Erythroblast (primary cell): Measurements from ENCODE around the gene ALDH3A1.

Experiments
- DNase-seq, 2 experiments: peaks; one replicate each; lab custom pipeline; 2025; lab: John Stamatoyannopoulos, UW
- GATA1 ChIP-seq: IDR thresholded peaks from 2 replicates; pipeline ENCODE4 v1.6.1; 2011; ENCODE audit warnings: low read depth, mild to moderate bottlenecking, control low read depth, low read length, moderate library complexity
- POLR2A ChIP-seq: IDR thresholded peaks from 2 replicates; pipeline ENCODE4 v1.6.1; 2011; ENCODE audit warnings: mild to moderate bottlenecking, low read length

The ALDH3A1 gene

DNA sequence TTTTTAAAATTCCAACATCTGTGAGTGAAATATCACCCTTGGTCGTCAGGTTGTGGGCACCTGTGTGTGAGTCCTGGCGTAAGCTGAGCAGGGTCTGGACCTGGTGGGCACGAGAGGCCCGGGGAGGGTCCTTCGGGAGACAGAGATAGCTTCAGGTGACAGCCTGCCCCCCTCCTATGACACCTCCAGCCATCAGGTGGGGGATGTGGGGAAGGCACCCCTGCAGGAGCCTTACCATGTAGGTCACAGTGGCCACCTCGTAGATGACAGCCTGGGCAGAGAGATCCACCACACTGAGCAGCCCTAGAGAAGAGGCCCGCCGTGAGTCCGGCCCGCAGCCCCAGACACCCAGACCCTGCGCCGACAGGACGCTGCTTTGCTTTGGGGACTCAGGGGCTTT is 42.9 kb downstream of the ALDH3A1 start:
- no peak for DNase-seq
- no peak for TF ChIP-seq GATA1
- TF ChIP-seq POLR2A = no peak

DNA sequence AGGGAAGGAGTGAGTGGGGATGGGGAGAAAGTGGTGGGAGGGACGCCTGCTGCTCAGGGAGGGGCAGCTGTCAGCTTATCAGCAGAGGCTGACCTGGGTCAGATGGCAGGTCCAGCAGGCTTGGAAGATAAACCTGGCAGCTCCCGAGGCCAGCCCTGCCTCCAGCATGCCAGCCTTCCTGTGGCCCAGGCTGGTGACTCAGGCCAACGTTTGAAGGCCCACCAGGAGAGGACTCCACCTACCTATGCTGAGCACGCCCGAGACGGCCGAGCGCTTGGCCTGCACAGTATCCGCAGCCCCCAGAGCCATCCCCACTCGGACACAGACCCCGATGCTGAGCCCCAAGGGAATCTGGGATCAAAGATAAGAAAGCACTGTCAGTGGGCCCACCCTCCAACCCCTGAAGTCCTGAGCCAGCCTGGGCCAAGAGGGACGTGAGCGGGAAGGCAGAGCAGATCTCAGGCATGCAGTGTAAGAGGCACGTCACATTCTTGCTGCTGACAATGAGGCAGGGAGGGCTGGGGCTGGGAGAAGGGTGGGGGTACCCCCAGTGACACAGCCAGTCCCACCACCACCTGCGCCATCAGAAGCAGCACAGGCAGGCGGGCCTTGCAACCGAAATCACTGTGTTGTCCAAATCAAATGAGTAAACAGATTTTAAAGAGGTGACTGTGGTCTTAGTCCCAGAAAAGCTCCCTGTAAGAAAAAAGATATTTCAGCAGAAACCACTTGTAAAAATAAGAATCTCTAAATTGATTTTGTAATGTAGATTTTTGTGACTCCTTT is 44.1 kb downstream of the ALDH3A1 start:
- no peak for DNase-seq
- TF ChIP-seq POLR2A = no peak
- TF ChIP-seq GATA1 = no peak

DNA sequence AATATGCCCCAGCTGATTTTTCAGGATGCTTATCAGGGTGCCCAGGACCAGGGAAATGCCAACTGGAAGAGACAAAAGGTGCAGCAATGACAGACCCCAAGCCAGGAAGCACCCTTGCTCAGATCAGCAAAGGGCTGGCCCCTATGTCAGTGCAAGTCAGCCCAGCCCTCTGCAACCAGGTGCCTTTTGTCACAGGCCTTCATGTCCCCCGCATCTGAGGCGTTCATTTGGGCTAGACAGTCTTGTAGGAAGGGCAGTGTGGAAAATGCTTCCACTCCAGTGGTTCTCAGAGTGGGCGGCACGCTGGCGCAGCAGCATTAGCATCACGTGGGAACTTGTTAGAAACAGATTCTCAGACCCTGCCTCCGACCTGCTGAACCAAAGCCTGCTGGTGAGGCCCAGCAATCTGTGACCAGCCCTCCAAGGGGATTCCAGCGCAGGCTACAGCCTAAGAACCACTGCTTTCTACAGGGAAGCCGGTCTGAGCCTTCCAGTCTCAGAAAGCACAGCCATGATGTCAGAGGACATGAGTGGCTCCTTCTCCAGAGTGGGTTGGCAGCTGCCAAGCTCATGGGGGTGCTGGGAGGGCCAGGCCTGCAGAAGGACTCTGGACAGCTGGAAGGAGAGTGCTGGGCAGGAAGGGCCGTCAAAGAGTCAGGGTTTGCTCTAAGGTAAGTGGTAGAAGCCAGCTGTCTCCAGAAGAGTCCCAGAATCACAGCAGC is 44.8 kb downstream of the ALDH3A1 start:
- TF ChIP-seq GATA1 = no peak
- TF ChIP-seq POLR2A = no peak

DNA sequence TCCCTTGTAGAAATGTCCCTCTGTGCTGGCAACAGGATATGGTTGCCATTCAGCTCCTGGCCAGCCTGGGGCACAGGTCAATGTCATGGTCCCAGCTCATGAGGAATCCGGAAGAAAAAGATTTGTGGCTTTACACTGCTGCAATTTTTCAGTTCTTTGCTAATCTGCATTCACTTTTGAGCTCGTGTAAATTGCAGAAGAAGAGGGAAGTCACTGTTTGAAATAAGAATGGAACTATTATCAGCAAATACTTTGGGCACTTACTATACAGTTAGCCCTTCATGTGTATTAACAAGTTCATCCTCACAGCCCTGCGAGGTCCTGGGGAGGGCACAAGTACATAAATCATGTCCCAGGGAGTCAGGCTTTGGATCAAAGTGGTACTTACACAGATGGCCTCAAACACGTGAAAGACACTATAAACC is 45.9 kb downstream of the ALDH3A1 start:
- TF ChIP-seq GATA1 = no peak
- no peak for TF ChIP-seq POLR2A
- DNase-seq = no peak

More for the DNA sequence above, 44.8 kb downstream of the ALDH3A1 start:
- DNase-seq = no peak
